ENCODE data around the gene KAT2A. TPM values are rescaled to one million over a fixed set of nuclear protein-coding genes. Genes with fewer than 3 reads are reported as not detected.
A peak's percentile ranks its signal among the peaks of the same experiment; 100 is the strongest.

The KAT2A gene
- total RNA-seq, 1 experiment from 2014 or later, result 41.2 TPM

GRCh38 chr17:42067371-42068091 lies 53.6 kb downstream of the KAT2A start:
- intact Hi-C loops (cut with micrococcal nuclease), result loop anchor here (1.0 kb wide), 1 partner anchor 34 kb away; no protein-coding TSS in a partner anchor
- CTCF ChIA-PET, result interaction anchor here (0.7 to 2.2 kb wide), 8 partner anchors 12 to 46 kb away, joined by 3 to 11 read pairs (median 3); partner anchors contain the start of gene ZNF385C
- Histone ChIP-seq H3K36me3 (ENCODE audit: control insufficient read depth in 1 of 2, insufficient read depth in 2 of 2, low read length in 2 of 2) (no peaks in the 10 kb centered on the region), H3K27ac (ENCODE audit: low read depth, low read length) (no peak overlapping the region), H3K4me3 (replicated peaks in 1 of 2; ENCODE audit: low read depth in 1 of 2, low read length in 2 of 2) (no peak overlapping the region), H3K27me3 (ENCODE audit: insufficient read depth, low read length) (no peaks in the 10 kb centered on the region), H2AFZ (ENCODE audit: low read depth, low read length, poor library complexity, severe bottlenecking) (peak overlapping the region; percentile 53), H3K4me1 (ENCODE audit: control insufficient read depth in 1 of 2, insufficient read depth in 2 of 2, low read length in 2 of 2) (peaks cover 0 to 9% of the 10 kb centered on the region in 2 experiments; a peak in 1 of 4 replicates), H3K79me2 (ENCODE audit: insufficient read depth, low read length) (no peaks in the 10 kb centered on the region), H3K9ac (ENCODE audit: low read length) (no peak overlapping the region), H3K9me3 (ENCODE audit: control insufficient read depth in 1 of 2, insufficient read depth in 1 of 2, low read depth in 1 of 2, low read length in 2 of 2) (no peaks in the 10 kb centered on the region), H3K9me2 (ENCODE audit: insufficient read depth) (no peaks in the 10 kb centered on the region), H3K4me2 (ENCODE audit: low read length) (peak overlapping the region; percentile 26; the same call in 1 of the 2 replicates), H4K20me1 (ENCODE audit: insufficient read depth) (no peaks in the 10 kb centered on the region)
- ATAC-seq (peak; percentile 90), DNase-seq (ENCODE audit: low read depth, low spot score) (no peak)
- BruUV-seq (replicated peaks), result no TSS peak
- POLR2A ChIA-PET, result no interaction called here
- TF ChIP-seq YY1 (IDR thresholded peaks at IDR 0.05; ENCODE audit: extremely low read depth, insufficient replicate concordance, low read depth, low read length) (peak; percentile 29), RAD21 (IDR thresholded peaks at IDR 0.05; ENCODE audit: low read depth) (peak; percentile 75), ZNF274 (IDR thresholded peaks at IDR 0.05; ENCODE audit: low read depth, low read length) (no peak), ELF1 (IDR thresholded peaks at IDR 0.05; ENCODE audit: borderline replicate concordance, low read depth) (no peak), FOSL1 (IDR thresholded peaks at IDR 0.05; ENCODE audit: low read depth) (no peak), POLR2AphosphoS5 (IDR thresholded peaks at IDR 0.05; ENCODE audit: low read depth, low read length) (no peak), MAX (IDR thresholded peaks at IDR 0.05) (no peak), POLR2A (IDR thresholded peaks at IDR 0.05; ENCODE audit: borderline replicate concordance, extremely low read depth, insufficient read depth, insufficient read length) (no peak), CEBPB (IDR thresholded peaks at IDR 0.05; ENCODE audit: low read depth) (no peak)
- TF ChIP-seq, protein P1, sequence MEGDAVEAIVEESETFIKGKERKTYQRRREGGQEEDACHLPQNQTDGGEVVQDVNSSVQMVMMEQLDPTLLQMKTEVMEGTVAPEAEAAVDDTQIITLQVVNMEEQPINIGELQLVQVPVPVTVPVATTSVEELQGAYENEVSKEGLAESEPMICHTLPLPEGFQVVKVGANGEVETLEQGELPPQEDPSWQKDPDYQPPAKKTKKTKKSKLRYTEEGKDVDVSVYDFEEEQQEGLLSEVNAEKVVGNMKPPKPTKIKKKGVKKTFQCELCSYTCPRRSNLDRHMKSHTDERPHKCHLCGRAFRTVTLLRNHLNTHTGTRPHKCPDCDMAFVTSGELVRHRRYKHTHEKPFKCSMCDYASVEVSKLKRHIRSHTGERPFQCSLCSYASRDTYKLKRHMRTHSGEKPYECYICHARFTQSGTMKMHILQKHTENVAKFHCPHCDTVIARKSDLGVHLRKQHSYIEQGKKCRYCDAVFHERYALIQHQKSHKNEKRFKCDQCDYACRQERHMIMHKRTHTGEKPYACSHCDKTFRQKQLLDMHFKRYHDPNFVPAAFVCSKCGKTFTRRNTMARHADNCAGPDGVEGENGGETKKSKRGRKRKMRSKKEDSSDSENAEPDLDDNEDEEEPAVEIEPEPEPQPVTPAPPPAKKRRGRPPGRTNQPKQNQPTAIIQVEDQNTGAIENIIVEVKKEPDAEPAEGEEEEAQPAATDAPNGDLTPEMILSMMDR (IDR thresholded peaks at IDR 0.05 in 2 of 3, conservative IDR thresholded peaks at IDR 0.05 in 1 of 3; ENCODE audit: borderline replicate concordance in 1 of 3, insufficient read depth in 1 of 3, low read depth in 2 of 3, low read length in 2 of 3), result peak; percentile 95 to 96 (median 95)
- RAD21 ChIA-PET (ENCODE audit: low non-redundant PET in 1 of 2, low total read pairs in 2 of 2, uncharacterized antibody in 2 of 2, unreplicated experiment in 2 of 2), result no interaction called here
